ENCODE results near the gene SH3RF2.
"Not testable (repeated sequence)": the region's sequence is repeated elsewhere in the genome, so short reads cannot be mapped to it uniquely, and the experiment has no call there.

Gene SH3RF2

GRCh38 chr5:146101646-146102045, 165.3 kb downstream of the SH3RF2 start:
- DNase-seq, result no peak

GRCh38 chr5:146103594-146103993, 167.2 kb downstream of the SH3RF2 start:
- no peak for DNase-seq

- no peak for DNase-seq
These were observed 169.1 kb downstream of the SH3RF2 start, which contains the start of gene PLAC8L1 for GRCh38 chr5:146105477-146105876. PLAC8L1 (minus strand) TSS chr5:146105577; CDS start chr5:146104311, 1,266 bp downstream.

GRCh38 chr5:146107901-146108300, 171.5 kb downstream of the SH3RF2 start:
- no peak for DNase-seq

GRCh38 chr5:146108870-146109269, 172.5 kb downstream of the SH3RF2 start:
- DNase-seq, result not testable (repeated sequence)

GRCh38 chr5:146109379-146109778, 173.0 kb downstream of the SH3RF2 start:
- no peak for DNase-seq

- DNase-seq, result no peak
These were observed 175.0 kb downstream of the SH3RF2 start for GRCh38 chr5:146111409-146111808.

- no peak for DNase-seq
These were observed 176.1 kb downstream of the SH3RF2 start for GRCh38 chr5:146112476-146112875.

All from stimulated activated CD4-positive, alpha-beta T cell treated with anti-CD3 and anti-CD28 coated beads, Interleukin-1b, Interleukin-23, amount 100 ng/mL, for 48 hours (primary cell).